Adrenal gland (tissue), 12 donors: ENCODE results near the gene SYT1. TPM values are rescaled to one million over a fixed set of nuclear protein-coding genes. Genes with fewer than 3 reads are reported as not detected.

Experiments
- DNase-seq, 7 donors: peaks; one replicate each; pipeline ENCODE4 v3.0.0-alpha.2; 2019 to 2020
- H3K27ac ChIP-seq, 5 donors: fragments of 200-600 bp; sonication (generic) in 4 of 5; 1 replicate in 3 of 5; 2 replicates in 2 of 5; pipeline versions ENCODE4 v1.5.1 to v1.8.0; 2016 to 2020; ENCODE audit warnings: mild to moderate bottlenecking in 1 of 5
- H3K27me3 ChIP-seq: fragments of 200-600 bp; 2 replicates; pipeline ENCODE4 v1.8.0; 2021
- H3K36me3 ChIP-seq, 2 donors: fragments of 200-600 bp; replicated peaks in 1 of 2; 1 replicate in 1 of 2; 2 replicates in 1 of 2; pipeline versions ENCODE4 v1.5.1 to v1.8.0; 2018 to 2022
- H3K4me1 ChIP-seq, 2 donors: fragments of 200-600 bp; replicated peaks in 1 of 2; 1 replicate in 1 of 2; 2 replicates in 1 of 2; pipeline versions ENCODE4 v1.5.1 to v1.8.0; 2018 to 2021
- H3K4me3 ChIP-seq, 4 donors: fragments of 200-600 bp; sonication (generic) in 3 of 4; one replicate each; pipeline ENCODE4 v1.5.1; 2016 to 2018
- H3K9me3 ChIP-seq, 3 donors: fragments of 200-600 bp; sonication (generic) in 1 of 3; replicated peaks in 1 of 3; 1 replicate in 2 of 3; 2 replicates in 1 of 3; pipeline versions ENCODE4 v1.5.1 to v1.8.0; 2016 to 2021
- POLR2A ChIP-seq, 2 donors: fragments of 450-650 bp; IDR thresholded peaks; one replicate each; pipeline ENCODE4 v1.6.1; 2017; ENCODE audit warnings: antibody characterized with exemption in 2 of 2, mild to moderate bottlenecking in 2 of 2, moderate library complexity in 1 of 2
- WGBS, 4 donors: extraction: QIAGEN DNeasy Blood & Tissue Kit in 2 of 4; methylation state at CpG; one replicate each; pipeline versions ENCODE4 v1.1.5 to v1.1.7; 2013 to 2017; 5-methylcytosine and 5-hydroxymethylcytosine counted together
- intact Hi-C, 2 donors: fragments of 100-400 bp; cut with DNase I; formaldehyde crosslinking; loops; one replicate each; pipeline versions ENCODE4 v1.14.1 to v1.15.0; 2022 to 2023
- polyA plus RNA-seq, 3 donors: library from polyadenylated mRNA; stranded (reverse); fragments of 200-250 nt in 2 of 3; fragments of 350-450 nt in 1 of 3; fragmentation: Illumina TruSeq in 1 of 3; extraction: RNeasy Lipid Tissue Mini Kit (QIAGEN cat#74804) in 1 of 3; gene quantifications; one replicate each; pipeline ENCODE4 v1.2.3, GENCODE V29; 2013 to 2014
- total RNA-seq, 9 donors: library from RNA; depleted of rRNA in 4 of 9; stranded (reverse); fragments of >200 nt in 4 of 9; fragments of 120-200 nt in 1 of 9; fragmentation: NEBNext Ultra II Directional in 1 of 9; extraction: Animal tissue kit (Norgen Biotek cat#: 25700) in 1 of 9; gene quantifications; one replicate each; pipeline versions ENCODE4 v1.1.0 to v1.2.4, GENCODE V29; 2013 to 2023
- TF ChIP-seq, protein P1 (sequence below), 6 experiments: fragments of 450-650 bp in 4 of 6; fragments of 200-600 bp in 2 of 6; sonication (generic) in 1 of 6; IDR thresholded peaks; 1 replicate in 5 of 6; 2 replicates in 1 of 6; pipeline versions ENCODE4 v1.5.1 to v1.8.0; 2016 to 2021; ENCODE audit warnings: antibody characterized with exemption in 6 of 6, mild to moderate bottlenecking in 2 of 6, moderate library complexity in 1 of 6
- donor health status: healthy with polysubstance abuse.
- donor health status: Bipolar disorder and iron deficiency.
- donor health status: DM: yes; HTN: yes; CAD: no.
- donor health status: DM: no; HTN: no; CAD: no.
- donor health status: DM: no; HTN: no; CAD: no.
- donor health status: DM: yes; HTN: yes; CAD: no.

The SYT1 gene
- total and polyA plus RNA-seq, 12 donors: 0.42 to 22.3 (median 4.6) TPM

DNA sequence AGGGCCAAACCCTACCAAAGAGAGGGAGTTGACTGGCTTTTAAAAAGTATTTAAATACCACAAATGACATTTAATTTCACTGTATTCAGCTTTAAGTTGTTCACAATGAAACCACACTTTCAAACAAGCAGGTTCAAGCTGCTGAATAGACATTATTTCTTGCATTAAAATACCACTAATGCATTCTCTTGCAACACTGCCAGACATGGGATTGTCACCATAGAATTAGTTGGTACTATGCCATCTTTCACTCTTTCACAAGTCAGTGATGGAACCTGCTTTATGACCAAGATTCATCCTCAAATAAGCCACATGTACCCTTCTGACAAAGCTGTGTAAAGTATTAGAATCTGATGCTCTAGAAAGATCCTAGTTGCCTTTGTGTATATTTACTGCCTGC lies 586.8 kb downstream of the SYT1 start:
- no peak for DNase-seq
- H3K36me3 ChIP-seq: no peaks in the 10 kb centered on the region
- H3K9me3 ChIP-seq: no peaks in the 10 kb centered on the region
- peaks cover 29 to 40% of the 10 kb centered on the region in 2 donors for H3K4me1 ChIP-seq
- intact Hi-C loops: no loop called here
- no peak overlapping the region for H3K4me3 ChIP-seq
- TF ChIP-seq POLR2A (IDR thresholded peaks at IDR 0.05): no peak
- TF ChIP-seq, protein P1, sequence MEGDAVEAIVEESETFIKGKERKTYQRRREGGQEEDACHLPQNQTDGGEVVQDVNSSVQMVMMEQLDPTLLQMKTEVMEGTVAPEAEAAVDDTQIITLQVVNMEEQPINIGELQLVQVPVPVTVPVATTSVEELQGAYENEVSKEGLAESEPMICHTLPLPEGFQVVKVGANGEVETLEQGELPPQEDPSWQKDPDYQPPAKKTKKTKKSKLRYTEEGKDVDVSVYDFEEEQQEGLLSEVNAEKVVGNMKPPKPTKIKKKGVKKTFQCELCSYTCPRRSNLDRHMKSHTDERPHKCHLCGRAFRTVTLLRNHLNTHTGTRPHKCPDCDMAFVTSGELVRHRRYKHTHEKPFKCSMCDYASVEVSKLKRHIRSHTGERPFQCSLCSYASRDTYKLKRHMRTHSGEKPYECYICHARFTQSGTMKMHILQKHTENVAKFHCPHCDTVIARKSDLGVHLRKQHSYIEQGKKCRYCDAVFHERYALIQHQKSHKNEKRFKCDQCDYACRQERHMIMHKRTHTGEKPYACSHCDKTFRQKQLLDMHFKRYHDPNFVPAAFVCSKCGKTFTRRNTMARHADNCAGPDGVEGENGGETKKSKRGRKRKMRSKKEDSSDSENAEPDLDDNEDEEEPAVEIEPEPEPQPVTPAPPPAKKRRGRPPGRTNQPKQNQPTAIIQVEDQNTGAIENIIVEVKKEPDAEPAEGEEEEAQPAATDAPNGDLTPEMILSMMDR (IDR thresholded peaks at IDR 0.05): no peak
- H3K27me3 ChIP-seq: no peaks in the 10 kb centered on the region
- H3K27ac ChIP-seq: peak overlapping the region; percentile 4 to 85 (median 81)

DNA sequence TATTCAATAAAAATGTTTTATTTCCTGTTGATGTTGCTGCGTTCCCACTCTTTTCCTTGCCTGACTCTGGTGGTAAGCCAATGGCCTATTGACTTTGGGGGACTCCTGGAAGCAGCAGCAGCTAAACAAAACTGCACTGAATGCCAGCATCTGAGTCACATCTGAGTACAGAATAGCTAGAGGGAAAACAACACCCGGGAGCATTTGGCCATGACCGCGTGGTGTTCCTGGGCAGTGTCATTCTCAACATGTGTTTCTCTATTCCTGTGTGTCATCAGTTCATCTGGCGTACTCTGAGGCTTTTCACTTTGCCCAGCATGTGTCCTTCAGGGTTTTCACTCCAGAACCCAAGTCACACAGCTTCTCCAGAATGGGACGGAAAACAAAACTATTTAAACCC lies 587.4 kb downstream of the SYT1 start:
- Histone ChIP-seq H3K36me3 (no peaks in the 10 kb centered on the region), H3K27me3 (no peaks in the 10 kb centered on the region), H3K4me3 (peak overlapping the region in 1 of 4 donors; percentile 8), H3K27ac (peak overlapping the region; percentile 4 to 85 (median 81)), H3K9me3 (no peaks in the 10 kb centered on the region), H3K4me1 (peaks cover 29 to 40% of the 10 kb centered on the region in 2 donors)
- peak in 1 of 2 donors; percentile 76 for TF ChIP-seq POLR2A (IDR thresholded peaks at IDR 0.05)
- TF ChIP-seq, protein P1 (IDR thresholded peaks at IDR 0.05): no peak
- peak; percentile 86 to 97 (median 94) for DNase-seq
- intact Hi-C loops: no loop called here
- WGBS, 4 donors: 17 to 30% (median 27%) methylated on average over 6 of the region's 6 CpGs

DNA sequence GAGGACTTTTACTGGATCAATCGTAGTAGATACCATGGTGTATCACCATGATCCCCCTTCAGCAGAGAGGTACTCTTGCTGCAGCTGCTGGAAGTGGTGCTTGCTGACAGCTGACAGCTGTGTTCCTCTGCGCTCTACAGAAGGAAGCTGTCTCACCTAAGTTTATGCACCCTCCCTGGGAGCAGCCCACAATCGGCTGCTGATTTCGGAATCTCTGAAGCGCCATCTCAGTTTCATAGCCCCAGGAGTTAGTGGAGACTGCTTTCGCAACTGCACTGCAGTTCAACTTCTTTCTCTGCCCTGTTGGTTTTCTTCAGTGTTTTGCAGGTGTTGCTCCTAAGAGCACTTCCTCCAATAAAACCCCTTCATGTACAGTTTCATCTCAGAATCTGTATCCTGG lies 588.3 kb downstream of the SYT1 start:
- intact Hi-C loops: no loop called here
- H3K9me3 ChIP-seq: no peaks in the 10 kb centered on the region
- TF ChIP-seq, protein P1 (IDR thresholded peaks at IDR 0.05): no peak
- no peak for TF ChIP-seq POLR2A (IDR thresholded peaks at IDR 0.05)
- no peak overlapping the region for H3K4me3 ChIP-seq
- H3K4me1 ChIP-seq: peaks cover 29 to 40% of the 10 kb centered on the region in 2 donors
- H3K27ac ChIP-seq: peak overlapping the region; percentile 1 to 85 (median 81)
- WGBS, 4 donors: 84 to 94% (median 93%) methylated on average over 5 to 6 of the region's 6 CpGs
- no peaks in the 10 kb centered on the region for H3K27me3 ChIP-seq
- H3K36me3 ChIP-seq: no peaks in the 10 kb centered on the region
- no peak for DNase-seq

DNA sequence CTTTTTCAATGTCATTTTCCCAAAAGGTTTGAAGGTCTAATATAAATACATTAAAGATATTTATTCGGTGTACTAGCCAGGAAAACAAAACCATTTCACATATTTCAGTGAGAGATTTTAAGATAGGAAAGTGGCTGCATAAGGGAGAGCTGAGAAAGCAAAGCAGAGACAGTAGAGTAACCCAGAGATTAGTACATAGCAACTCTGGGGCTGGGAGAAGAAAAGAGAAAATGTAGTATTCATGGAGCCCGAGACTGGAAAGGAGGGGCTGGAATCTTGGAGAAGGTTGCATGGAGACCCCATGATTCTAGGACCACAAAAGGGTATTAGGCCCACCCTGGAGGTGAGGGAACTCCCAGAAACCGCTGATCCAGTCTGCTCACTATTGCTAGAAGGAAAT lies 589.2 kb downstream of the SYT1 start:
- peak overlapping the region in 2 of 4 donors; percentile 14 to 45 for H3K4me3 ChIP-seq
- DNase-seq: no peak
- 41 to 59% (median 55%) methylated on average over 3 of the region's 3 CpGs for WGBS, 4 donors
- intact Hi-C loops: no loop called here
- TF ChIP-seq, protein P1 (IDR thresholded peaks at IDR 0.05): no peak
- no peak for TF ChIP-seq POLR2A (IDR thresholded peaks at IDR 0.05)
- peak overlapping the region; percentile 48 to 86 (median 81) for H3K27ac ChIP-seq
- H3K9me3 ChIP-seq: no peaks in the 10 kb centered on the region
- H3K36me3 ChIP-seq: no peaks in the 10 kb centered on the region
- H3K27me3 ChIP-seq: no peaks in the 10 kb centered on the region
- H3K4me1 ChIP-seq: peaks cover 29 to 40% of the 10 kb centered on the region in 2 donors
